HG03457 (cell line): ENCODE measurements around the gene UBE2I.

Experiments
- ATAC-seq: cut with Tn5 transposase; IDR thresholded peaks from one replicate; pipeline ENCODE4 v1.9.1; 2021; ENCODE audit warnings: moderate number of reproducible peaks; ENCODE audit not compliant: unreplicated experiment

The UBE2I gene

DNA sequence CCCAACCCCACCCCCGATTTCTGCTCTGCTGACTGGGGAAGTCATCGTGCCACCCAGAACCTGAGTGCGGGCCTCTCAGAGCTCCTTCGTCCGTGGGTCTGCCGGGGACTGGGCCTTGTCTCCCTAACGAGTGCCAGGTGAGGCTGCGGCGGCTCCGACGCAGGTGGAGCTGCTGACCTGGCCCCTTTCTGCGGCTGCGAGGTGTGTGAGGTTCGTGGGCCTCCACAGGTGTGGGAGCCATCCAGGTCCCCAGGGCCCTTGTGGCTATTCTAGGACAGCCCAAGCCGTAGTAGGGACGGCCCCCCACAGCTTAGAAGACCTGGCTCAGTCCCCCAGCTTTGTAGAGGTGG lies 3.0 kb downstream of the UBE2I start:
- ATAC-seq, result no peak

GRCh38 chr16:1312903-1313302 lies 3.5 kb downstream of the UBE2I start:
- ATAC-seq, result no peak

GRCh38 chr16:1313721-1314369 lies 4.4 kb downstream of the UBE2I start:
- no peak for ATAC-seq

DNA sequence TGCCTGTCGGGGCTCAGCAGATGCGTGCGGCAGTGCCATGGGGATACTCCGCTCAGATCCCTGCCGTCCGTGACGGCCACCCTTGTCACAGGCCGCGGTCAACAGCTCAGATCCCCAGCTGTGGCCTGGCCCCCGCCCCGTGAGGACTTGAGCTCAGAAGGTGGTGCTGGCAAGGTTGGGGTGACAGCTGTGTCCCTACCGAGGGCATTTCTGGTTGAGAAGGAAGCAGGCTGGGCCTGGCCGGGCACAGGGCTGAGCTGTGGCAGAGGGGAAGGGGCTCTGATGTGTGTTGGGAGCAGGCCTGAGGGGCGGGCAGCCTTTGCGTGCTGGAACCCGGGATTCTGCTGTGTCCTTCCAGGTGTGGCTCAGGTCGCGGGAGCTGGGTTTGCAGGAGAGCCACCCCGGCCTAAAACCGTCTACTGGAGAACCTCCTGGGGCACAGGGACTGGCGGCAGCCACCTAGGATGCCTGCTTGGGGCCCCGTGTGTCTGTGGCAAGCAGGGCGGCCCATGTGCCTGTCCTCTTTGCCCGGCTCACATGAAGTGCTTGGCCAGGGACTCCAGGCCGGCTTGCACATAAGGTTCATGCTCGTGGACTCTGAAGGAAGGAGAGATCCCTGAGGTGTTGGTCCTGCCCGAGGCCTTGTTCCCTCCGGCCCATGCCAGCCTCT lies 5.1 kb downstream of the UBE2I start:
- no peak for ATAC-seq

DNA sequence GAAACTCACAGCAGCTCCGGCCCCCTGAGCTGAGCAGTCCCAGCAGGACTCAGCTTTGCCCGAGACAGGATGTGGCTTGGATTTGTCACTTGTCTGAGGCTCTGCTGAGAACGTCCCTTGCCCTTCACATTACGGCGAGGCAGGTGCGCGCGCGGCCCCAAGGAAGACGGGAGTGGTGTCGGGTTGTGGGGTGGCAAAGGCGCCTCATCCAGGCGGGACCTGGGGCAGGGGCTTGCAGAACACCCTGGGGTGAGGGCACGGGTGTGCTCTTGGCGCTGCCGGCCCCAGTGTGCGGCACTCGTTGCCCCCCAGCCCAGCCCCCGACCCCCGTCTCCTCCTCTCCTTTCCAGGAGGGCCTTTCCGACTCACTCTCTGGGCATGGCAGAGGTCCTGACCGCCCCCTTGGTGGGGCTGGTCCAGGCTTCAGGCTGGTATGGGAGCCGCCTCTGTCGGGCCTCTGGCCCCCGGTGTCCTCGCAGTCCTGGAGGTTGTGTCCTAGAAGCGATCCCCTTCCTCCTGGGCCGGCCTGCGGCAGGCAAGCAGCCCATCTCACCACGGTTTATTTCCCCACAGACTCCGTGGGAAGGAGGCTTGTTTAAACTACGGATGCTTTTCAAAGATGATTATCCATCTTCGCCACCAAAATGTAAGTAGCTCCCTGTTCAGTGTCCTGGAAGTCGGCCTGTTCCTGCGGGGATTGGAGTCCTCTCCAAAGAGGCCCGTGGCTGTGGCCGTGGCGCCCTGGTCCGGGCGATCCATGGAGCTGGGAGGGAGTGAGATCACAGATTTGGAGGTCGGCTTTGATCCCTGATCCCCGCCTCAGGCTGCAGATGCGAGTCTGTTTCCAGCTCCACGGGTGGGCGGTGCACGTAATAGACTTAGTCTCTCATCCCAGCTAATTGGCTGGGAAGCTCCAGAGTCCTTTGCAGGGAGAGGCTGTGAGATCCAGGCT lies 5.9 kb downstream of the UBE2I start:
- ATAC-seq, result no peak

- ATAC-seq, result no peak
Observed at GRCh38 chr16:1316033-1316405, 6.6 kb downstream of the UBE2I start.

GRCh38 chr16:1317479-1318267 lies 8.2 kb downstream of the UBE2I start:
- ATAC-seq, result no peak

- no peak for ATAC-seq
Observed at GRCh38 chr16:1318268-1318545, 8.8 kb downstream of the UBE2I start.

GRCh38 chr16:1319041-1319440 lies 9.6 kb downstream of the UBE2I start:
- ATAC-seq, result no peak

DNA sequence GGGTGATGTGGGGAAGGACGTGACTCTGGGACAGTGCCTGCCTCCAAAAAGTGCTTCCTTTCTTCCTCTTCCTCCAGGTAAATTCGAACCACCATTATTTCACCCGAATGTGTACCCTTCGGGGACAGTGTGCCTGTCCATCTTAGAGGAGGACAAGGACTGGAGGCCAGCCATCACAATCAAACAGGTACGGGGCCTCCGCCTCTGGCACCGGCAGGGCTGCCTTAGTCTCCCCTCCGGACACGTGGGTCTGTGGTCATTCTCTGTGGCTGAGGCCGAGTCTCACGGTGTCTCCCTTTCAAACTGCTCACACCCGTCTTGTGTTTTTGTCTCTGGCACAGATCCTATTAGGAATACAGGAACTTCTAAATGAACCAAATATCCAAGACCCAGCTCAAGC lies 10.7 kb downstream of the UBE2I start:
- no peak for ATAC-seq

GRCh38 chr16:1320658-1321240 lies 11.3 kb downstream of the UBE2I start:
- ATAC-seq, result no peak

DNA sequence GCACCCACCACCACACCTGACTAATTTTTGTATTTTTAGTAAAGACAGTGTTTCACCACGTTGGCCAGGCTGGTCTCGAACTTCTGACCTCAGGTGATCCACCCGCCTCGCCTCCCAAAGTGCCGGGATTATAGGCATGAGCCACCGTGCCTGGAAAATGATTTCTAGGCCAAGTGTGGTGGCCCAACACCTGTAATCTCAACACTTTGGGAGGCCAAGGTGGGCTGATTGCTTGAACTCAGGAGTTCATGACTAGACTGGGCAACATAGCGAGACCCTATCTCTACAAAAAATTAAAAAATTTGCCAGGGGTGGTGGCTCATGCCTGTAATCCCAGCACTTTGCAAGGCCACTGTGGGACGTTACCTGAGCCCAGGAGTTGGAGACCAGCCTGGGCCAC lies 13.0 kb downstream of the UBE2I start:
- no peak for ATAC-seq

GRCh38 chr16:1323296-1324239 lies 14.1 kb downstream of the UBE2I start:
- no peak for ATAC-seq

DNA sequence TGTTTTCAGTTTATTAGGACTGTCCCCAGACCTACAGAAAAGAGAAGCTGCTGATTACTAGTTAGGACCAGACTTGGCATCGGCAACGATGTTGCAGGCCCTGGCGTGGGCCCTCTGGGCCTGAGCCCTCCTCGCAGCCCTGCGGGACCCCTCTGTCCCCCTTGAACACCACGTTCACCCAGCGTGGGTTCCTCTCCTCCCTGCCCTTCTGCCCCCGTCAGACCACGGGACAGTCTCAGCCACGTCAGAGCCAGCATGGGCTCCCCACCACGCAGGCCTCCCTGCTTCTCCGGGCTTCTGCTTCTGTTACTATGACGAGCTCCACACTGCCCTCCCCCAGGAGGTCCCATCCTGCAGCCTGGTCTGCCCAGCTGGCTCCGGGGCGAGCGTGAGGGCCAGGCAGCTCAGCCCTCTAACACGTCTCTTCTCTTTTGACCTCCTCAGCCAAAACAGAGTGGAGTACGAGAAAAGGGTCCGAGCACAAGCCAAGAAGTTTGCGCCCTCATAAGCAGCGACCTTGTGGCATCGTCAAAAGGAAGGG lies 14.9 kb downstream of the UBE2I start:
- no peak for ATAC-seq

- no peak for ATAC-seq
Observed at GRCh38 chr16:1325261-1325660, 15.8 kb downstream of the UBE2I start.

GRCh38 chr16:1325673-1326371 lies 16.4 kb downstream of the UBE2I start:
- no peak for ATAC-seq

DNA sequence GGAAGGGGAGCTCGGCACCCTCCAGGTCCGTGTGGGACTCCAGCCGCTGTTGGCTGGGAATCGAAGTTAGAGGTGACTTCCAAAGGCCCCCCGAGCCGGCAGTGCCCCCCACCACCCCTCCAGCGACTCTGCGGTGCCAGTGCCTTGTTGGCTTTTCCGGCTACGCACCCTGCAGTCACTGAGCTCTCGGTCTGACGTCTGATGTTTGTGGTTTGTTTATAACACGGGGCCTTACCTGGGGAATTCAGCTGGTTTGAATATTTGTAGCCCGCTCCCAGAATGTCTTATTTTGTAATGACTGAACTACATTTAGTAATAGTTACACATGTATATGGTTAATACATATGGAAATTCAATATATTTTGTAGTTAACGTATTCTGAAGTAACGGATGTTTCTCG lies 17.0 kb downstream of the UBE2I start:
- no peak for ATAC-seq

DNA sequence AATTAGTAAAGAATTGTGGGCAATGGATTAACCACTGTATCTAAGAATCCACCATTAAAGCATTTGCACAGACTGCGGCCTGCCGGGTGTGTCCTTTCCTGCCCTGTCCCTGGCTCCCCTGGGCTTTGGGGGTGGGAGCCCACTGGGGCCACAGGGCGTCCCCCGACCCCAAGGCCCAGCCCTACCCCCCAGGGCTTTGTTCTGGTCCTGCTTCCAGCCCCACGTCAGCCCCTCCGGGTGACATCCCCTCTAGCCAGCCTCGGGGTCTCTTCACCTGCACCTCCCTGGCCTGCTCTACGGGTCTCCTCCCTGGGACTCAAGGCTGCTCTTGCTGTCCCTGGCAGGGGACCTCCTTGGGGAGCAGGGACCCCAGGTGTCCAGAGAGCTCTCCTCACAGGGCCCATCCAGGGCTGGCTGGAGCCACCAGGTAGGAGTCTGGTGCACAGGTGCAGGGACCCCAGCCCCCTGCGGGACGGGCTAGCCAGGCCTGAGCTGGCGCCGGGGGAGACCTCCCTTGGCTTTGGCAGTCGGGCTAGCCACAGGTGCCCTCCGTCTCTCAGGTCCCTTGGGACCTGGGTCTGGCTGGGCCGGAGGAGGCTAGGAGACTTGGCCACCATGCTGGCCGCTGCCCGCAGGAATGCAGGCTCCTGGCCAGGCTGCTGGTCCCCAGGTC lies 17.6 kb downstream of the UBE2I start:
- ATAC-seq, result no peak

DNA sequence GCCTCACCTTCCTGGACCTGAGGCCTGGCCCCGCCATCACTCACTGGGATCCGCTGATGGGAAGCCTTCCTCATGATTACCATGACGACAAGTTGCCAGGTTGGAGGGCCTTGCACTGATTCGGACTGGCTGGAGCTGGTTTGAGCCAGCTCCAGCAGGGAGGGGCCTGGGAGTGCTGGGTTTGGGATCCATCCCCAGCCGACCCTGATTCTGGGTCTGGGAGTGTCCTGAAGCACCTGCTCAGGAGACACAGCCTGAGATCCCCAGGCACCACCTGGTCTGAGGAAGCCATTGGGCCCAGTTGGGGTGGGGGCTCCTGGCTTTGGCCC lies 18.1 kb downstream of the UBE2I start:
- ATAC-seq, result no peak
